TTC549 (cell line): ENCODE results near the gene SSBP2.

Experiments
- FAIRE-seq: peaks from 2 replicates; lab custom pipeline; 2012; peaks lifted over from hg19 to GRCh38; lab: Jason Lieb, UNC

The SSBP2 gene

GRCh38 chr5:81371354-81371876 lies 379.5 kb downstream of the SSBP2 start:
- FAIRE-seq = no peak

- FAIRE-seq = no peak
These were observed 380.0 kb downstream of the SSBP2 start for GRCh38 chr5:81370912-81371311.

- no peak for FAIRE-seq
These were observed 385.4 kb downstream of the SSBP2 start for GRCh38 chr5:81365541-81365940.

GRCh38 chr5:81363093-81363871 lies 387.6 kb downstream of the SSBP2 start:
- no peak for FAIRE-seq
